Mucosa of rectum (tissue), 2 donors: ENCODE results near the gene GRK4.
A peak's percentile ranks its signal among the peaks of the same experiment; 100 is the strongest.
"Not testable (repeated sequence)": the region's sequence is repeated elsewhere in the genome, so short reads cannot be mapped to it uniquely, and the experiment has no call there.

Experiments
- H3K27ac ChIP-seq, 2 donors: one replicate each; pipeline ENCODE4 v1.7.0; 2013; ENCODE audit warnings: inconsistent platforms in 2 of 2, low read depth in 2 of 2, low read length in 2 of 2
- H3K27me3 ChIP-seq, 2 donors: one replicate each; pipeline ENCODE4 v1.7.0; 2013; ENCODE audit warnings: low read length in 2 of 2; ENCODE audit not compliant: control insufficient read depth in 2 of 2, insufficient read depth in 2 of 2
- H3K36me3 ChIP-seq, 2 donors: one replicate each; pipeline ENCODE4 v1.7.0; 2013; ENCODE audit warnings: low read length in 2 of 2; ENCODE audit not compliant: control insufficient read depth in 2 of 2, insufficient read depth in 2 of 2
- H3K4me1 ChIP-seq, 2 donors: one replicate each; pipeline ENCODE4 v1.7.0; 2013; ENCODE audit warnings: low read length in 2 of 2, mild to moderate bottlenecking in 1 of 2; ENCODE audit not compliant: control insufficient read depth in 2 of 2, insufficient read depth in 2 of 2
- H3K4me3 ChIP-seq, 2 donors: one replicate each; pipeline ENCODE4 v1.7.0; 2013; ENCODE audit warnings: low read length in 2 of 2
- H3K9ac ChIP-seq, 2 donors: one replicate each; pipeline ENCODE4 v1.7.0; 2013; ENCODE audit warnings: low read length in 2 of 2, low read depth in 1 of 2, mild to moderate bottlenecking in 1 of 2
- H3K9me3 ChIP-seq, 2 donors: one replicate each; pipeline ENCODE4 v1.7.0; 2013; ENCODE audit warnings: low read length in 2 of 2; ENCODE audit not compliant: control insufficient read depth in 2 of 2
- donor health status: healthy.
- donor health status: Normal muscosa, but diverticular disease.

Gene GRK4

DNA sequence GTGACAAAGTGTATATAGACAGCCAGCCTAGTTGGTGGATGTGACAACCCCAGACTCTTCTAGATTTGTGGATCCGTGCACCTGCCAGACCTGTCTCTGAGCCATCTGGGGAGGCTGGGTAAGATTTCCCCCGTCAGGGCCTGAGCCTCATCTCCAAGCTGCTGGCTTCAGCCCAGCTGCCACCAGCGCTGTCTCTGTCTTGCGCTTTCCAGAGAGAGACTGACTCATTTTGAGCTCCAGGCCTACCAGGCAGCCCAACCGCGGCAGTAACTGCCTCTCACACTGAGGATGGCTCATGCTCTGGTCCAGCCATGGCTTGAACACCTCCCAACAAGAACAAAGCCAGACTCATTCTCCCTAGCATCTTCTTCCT is 26.6 kb upstream of the GRK4 start:
- Histone ChIP-seq H3K27me3 (no peaks in the 10 kb centered on the region), H3K4me1 (peaks cover 27 to 28% of the 10 kb centered on the region in 2 donors), H3K27ac (peak overlapping the region in 1 of 2 donors; percentile 16), H3K9ac (no peak overlapping the region), H3K36me3 (peaks cover 31 to 48% of the 10 kb centered on the region in 2 donors), H3K9me3 (no peaks in the 10 kb centered on the region), H3K4me3 (no peak overlapping the region)

DNA sequence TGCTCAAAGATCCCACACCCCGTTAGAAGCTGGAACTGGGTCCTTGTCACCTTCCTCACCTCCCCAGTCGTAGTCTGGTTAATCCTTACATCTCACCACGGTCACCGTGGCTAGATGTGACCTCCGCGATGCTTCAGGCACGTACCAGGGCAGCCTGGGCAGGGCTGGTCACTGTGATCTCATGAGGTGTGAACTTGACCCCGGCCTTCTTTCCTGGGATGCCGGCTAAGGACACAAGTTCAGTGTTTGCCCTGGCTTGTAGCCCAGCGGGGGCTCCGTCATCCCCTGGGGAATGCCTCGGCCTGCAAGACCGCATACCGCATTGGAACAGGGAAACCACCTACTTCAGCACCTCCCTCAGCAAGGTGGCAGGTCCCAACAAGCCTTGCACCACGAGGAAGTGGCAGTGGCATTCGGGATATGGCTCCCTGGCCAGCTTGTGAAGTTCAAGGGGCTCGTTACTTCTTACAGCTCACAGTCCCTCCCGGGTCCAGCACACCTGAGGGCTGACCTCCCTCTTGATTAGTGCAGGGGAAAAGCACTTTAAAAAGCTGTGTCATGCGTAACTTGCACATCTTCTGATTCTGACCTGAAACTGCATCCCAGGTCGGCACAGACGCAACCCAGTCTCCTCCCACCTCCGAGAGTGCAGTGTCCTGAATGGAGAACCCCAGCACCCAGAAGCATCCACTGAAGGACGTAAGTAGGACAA is 26.1 kb upstream of the GRK4 start:
- H3K36me3 ChIP-seq, result peaks cover 35 to 53% of the 10 kb centered on the region in 2 donors
- H3K27ac ChIP-seq, result peak overlapping the region in 1 of 2 donors; percentile 16

DNA sequence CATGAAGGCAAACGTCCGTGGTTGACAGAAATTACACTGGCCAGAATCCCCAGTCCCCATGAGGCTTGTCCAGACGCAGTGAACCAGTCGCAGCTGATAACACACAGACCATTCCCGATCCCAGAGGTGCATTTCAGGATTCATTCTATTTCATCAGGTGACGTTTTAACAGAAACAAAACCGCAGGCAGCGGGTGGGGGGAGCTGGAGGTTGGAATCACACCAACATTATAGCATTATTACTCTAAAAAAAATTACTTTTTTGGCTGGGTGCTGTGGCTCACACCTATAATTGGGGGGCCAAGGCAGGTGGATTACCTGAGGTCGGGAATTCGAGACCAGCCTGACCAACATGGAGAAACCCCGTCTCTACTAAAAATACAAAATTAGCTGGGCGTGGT is 25.4 kb upstream of the GRK4 start:
- peaks cover 37 to 56% of the 10 kb centered on the region in 2 donors for H3K36me3 ChIP-seq
- no peaks in the 10 kb centered on the region for H3K27me3 ChIP-seq
- H3K4me3 ChIP-seq, result no peak overlapping the region
- no peak overlapping the region for H3K27ac ChIP-seq
- H3K9ac ChIP-seq, result no peak overlapping the region
- H3K4me1 ChIP-seq, result peaks cover 27 to 29% of the 10 kb centered on the region in 2 donors
- H3K9me3 ChIP-seq, result no peaks in the 10 kb centered on the region

More for the DNA sequence above, 26.1 kb upstream of the GRK4 start:
- Histone ChIP-seq H3K4me3 (no peak overlapping the region), H3K27me3 (no peaks in the 10 kb centered on the region), H3K4me1 (peaks cover 28 to 30% of the 10 kb centered on the region in 2 donors), H3K9me3 (no peaks in the 10 kb centered on the region), H3K9ac (peak overlapping the region in 1 of 2 donors; percentile 24)

DNA sequence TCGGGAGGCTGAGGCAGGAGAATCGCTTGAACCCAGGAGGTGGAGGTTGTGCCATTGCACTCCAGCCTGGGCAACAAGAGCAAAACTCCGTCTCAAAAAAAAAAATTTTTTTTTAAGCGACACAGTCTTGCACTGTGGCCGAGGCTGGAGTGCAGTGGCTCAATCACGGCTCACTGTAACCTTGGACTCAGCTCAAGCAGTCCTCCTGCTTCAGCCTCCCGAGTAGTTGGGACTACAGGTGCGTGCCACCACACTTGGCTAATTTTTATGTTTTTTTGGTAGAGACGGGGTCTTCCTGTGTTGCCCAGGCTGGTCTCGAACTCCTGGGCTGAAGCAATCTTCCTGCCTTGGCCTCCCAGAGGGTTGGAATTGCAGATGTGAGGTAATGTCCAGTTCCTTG is 25.0 kb upstream of the GRK4 start:
- not testable (repeated sequence) for H3K9ac ChIP-seq, H3K4me3 ChIP-seq, H3K27ac ChIP-seq, H3K9me3 ChIP-seq, H3K27me3 ChIP-seq
- Histone ChIP-seq H3K36me3 (peaks cover 40 to 60% of the 10 kb centered on the region in 2 donors), H3K4me1 (peaks cover 29% of the 10 kb centered on the region in 2 donors)

DNA sequence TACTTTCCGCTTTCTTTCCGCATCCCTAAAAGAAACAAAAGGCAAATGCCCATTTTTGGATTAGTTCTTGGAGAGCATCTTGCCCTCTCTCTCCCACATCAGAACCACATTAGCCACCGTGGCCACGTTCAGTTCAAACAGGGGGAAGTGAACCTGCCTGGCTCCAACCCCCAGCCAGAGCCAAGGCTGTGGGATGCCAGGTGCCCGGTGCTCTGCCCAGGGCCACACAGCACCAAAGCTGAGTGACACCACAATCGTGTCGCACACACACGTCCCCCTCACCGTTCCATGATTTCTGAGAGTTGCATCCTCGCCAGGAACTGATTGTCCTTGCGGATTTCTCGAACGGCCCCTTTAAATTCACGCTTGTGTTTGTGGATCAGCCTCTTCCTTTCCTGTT is 24.5 kb upstream of the GRK4 start:
- Histone ChIP-seq H3K27ac (no peak overlapping the region), H3K27me3 (no peaks in the 10 kb centered on the region), H3K4me1 (peaks cover 24 to 25% of the 10 kb centered on the region in 2 donors), H3K36me3 (peaks cover 44 to 65% of the 10 kb centered on the region in 2 donors), H3K4me3 (no peak overlapping the region), H3K9me3 (no peaks in the 10 kb centered on the region), H3K9ac (no peak overlapping the region)

DNA sequence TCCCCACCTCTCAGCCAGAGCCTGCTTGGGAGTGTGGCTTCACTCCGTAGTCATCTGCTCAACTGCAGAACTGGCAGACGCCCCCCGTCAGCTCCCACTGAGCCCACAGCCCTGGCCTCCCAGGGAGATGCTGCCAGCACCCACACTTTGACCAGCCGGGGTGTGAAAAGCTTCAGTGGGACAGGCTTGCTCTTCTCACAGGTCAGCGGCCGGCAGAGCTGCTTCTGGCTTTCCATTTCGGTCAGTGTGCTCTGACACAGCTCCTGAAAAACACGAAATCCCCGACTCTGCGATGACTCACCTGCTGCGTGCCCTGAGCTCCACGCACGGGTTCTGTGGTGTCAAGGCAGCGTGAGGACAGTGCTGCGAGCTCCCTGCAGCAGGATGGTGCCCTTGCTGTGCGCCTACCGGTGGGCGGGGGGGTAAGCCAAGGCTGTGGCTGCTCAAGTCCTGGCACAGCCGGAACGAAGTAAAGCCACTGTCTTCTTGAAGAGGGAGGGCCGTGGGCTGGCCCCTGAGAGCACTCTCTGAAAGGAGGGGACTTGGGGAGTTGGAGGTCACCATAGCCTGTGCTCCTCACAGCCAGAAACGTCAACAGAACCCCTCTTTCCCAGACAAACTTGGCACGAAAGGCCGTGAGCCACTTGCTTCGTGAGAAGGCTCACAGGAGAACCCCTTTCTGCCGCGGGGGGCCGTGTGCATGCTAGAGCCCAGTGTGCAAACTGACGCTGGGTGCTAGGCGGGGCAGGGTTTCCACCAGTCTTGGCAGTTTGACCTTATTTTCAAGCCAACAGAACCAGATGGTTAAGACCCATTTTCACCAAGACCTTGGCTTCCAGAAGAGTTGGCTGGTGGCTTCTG is 23.8 kb upstream of the GRK4 start:
- Histone ChIP-seq H3K27ac (no peak overlapping the region), H3K4me3 (no peak overlapping the region), H3K27me3 (no peaks in the 10 kb centered on the region), H3K4me1 (peaks cover 23 to 24% of the 10 kb centered on the region in 2 donors), H3K9me3 (no peaks in the 10 kb centered on the region), H3K9ac (no peak overlapping the region), H3K36me3 (peaks cover 46 to 70% of the 10 kb centered on the region in 2 donors)

DNA sequence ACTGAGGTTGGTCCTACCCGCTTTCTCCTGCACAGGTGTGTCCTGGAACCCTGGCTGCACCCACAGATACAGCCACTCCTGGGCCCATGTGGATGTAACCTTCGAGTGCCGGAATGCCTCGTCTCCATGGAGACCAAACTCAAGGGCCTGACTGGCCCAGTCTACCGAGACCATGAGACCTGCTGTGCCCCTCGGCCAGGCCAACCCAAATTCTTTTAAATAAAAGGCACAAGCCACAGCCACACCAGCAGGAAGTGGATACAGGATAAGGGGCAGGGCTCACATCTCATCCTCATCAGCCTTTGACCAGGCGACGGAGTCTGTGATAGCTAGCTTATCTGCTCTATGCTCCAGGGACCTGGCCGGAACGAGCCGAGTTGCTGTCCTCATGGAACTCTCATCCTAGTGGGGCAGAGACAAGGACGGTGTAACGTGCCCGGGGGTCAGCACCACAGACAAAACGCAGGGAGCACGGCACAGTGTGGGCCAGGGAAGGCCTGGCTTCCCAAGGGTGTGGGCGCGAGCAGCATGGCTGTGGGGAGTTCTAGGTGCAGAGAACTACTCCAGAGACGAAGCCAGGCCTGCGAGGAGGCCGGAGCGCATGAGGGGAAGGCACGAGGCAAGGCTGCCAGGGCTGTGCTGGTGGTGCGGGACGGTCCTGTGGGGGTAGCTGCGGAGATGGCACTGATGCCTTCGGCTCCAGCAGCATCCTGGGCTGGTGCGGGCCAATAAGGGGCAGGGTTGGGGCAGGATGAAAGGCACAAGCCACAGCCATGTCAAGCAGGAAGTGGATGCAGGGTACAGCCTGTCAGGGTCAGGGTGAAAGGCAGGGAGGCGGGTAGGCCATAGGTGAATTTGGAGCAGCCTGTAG is 22.9 kb upstream of the GRK4 start:
- no peaks in the 10 kb centered on the region for H3K9me3 ChIP-seq
- H3K9ac ChIP-seq, result no peak overlapping the region
- no peak overlapping the region for H3K4me3 ChIP-seq
- H3K36me3 ChIP-seq, result peaks cover 54 to 78% of the 10 kb centered on the region in 2 donors
- H3K27me3 ChIP-seq, result no peaks in the 10 kb centered on the region
- H3K27ac ChIP-seq, result no peak overlapping the region
- H3K4me1 ChIP-seq, result peaks cover 20 to 21% of the 10 kb centered on the region in 2 donors

DNA sequence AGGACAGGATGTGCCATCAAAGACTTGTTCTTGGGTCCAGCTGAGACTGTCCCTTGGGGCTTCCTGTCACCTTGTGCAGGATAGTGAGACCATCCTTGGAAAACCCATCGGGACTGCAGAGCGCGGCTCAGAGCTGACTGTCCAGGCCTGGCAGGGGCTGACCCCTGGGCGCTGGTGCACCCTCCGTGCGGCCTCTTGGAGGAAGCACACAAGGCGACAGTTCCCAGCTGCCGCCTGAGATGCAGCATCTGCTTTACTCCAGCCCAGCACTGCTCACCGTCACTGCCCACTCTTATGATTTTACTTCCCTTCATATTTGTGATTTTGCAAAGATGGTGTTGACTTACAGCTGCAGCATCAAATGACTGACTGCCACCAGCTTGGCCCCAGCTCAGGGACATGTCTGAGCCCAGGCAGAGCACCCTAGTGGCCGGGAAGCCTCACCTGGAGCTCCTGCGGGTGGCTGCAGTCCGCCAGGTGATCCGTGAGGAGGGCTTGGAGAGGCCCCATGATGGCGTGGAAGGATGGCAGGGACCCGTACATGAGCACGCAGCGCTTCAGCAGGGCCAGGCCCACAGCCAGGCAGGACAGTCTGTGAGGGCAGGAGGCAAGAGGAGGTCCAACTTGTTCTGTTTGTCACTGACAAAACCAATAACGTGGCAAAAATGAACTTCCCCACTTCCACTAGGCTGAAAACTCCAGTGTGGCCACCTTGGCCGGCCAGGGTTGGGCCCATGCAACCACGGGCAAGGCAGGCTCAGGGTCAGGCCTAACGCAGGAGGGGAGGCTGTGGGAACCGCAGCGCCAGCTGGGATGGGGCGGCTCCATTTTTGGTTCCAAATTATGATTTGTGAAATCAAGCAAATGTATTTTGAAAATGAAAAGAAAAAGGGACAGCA is 22.0 kb upstream of the GRK4 start:
- peaks cover 61 to 85% of the 10 kb centered on the region in 2 donors for H3K36me3 ChIP-seq
- H3K27me3 ChIP-seq, result no peaks in the 10 kb centered on the region
- H3K4me1 ChIP-seq, result peaks cover 13 to 15% of the 10 kb centered on the region in 2 donors
- no peaks in the 10 kb centered on the region for H3K9me3 ChIP-seq
- peak overlapping the region in 1 of 2 donors; percentile 77 for H3K27ac ChIP-seq
- no peak overlapping the region for H3K4me3 ChIP-seq
- no peak overlapping the region for H3K9ac ChIP-seq

DNA sequence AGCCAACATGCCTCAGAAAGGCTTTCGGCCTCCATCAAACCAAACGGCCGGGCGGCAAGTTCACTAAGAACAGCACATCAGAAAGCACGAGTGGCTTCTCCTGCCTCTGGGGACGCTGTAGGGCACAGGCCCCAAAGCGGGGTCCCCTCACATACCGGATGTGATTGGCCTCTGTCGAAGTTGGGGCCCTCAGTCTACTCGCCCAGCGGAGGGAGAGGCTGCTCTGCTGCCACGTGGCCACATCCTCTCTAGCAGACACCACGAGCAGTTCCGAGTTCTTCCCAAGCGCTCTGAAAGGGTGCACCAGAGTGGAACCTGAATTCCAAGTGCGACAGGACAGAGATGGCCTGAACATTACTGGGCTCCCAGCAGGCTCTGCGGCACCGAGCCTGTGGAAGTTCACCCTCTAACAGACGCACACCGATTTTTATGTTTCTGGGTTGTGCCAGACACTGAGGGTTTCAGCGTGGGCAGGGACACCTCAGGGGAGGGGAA is 21.3 kb upstream of the GRK4 start:
- Histone ChIP-seq H3K27ac (peak overlapping the region; percentile 72 to 77), H3K4me1 (peaks cover 10 to 12% of the 10 kb centered on the region in 2 donors), H3K27me3 (no peaks in the 10 kb centered on the region), H3K9me3 (no peaks in the 10 kb centered on the region), H3K9ac (peak overlapping the region in 1 of 2 donors; percentile 60), H3K36me3 (peaks cover 68 to 87% of the 10 kb centered on the region in 2 donors), H3K4me3 (peak overlapping the region in 1 of 2 donors; percentile 13)
